ENCODE measurements around the gene CCDC51.

DNA sequence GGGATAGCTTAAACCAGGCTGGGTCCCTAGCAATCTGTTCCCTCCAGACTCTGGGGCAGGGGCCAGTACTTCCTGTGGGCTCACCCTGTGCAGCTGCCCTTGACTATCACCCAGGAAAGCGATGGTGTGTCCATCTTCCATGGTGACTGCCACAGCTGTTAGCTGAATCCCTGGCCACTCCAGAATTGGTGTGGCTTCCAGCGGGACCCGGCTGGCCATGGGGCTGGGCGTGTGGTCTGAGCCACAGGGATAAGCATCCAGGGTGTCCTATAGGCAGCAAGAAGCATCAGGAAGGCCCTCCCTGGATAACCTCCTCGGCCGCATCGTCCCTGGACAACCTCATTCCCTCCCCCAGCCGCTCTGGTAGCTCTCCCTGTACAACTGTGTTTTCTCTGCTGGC lies 17.2 kb downstream of the CCDC51 start:
- TF ChIP-seq, protein P1, sequence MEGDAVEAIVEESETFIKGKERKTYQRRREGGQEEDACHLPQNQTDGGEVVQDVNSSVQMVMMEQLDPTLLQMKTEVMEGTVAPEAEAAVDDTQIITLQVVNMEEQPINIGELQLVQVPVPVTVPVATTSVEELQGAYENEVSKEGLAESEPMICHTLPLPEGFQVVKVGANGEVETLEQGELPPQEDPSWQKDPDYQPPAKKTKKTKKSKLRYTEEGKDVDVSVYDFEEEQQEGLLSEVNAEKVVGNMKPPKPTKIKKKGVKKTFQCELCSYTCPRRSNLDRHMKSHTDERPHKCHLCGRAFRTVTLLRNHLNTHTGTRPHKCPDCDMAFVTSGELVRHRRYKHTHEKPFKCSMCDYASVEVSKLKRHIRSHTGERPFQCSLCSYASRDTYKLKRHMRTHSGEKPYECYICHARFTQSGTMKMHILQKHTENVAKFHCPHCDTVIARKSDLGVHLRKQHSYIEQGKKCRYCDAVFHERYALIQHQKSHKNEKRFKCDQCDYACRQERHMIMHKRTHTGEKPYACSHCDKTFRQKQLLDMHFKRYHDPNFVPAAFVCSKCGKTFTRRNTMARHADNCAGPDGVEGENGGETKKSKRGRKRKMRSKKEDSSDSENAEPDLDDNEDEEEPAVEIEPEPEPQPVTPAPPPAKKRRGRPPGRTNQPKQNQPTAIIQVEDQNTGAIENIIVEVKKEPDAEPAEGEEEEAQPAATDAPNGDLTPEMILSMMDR (conservative IDR thresholded peaks at IDR 0.05; ENCODE audit: low read depth in 2 of 2) = no peak
- TF ChIP-seq EZH2phosphoT487 (IDR thresholded peaks at IDR 0.05; ENCODE audit: unreplicated experiment) (no peak), POLR2AphosphoS5 (IDR thresholded peaks at IDR 0.05; ENCODE audit: low read depth) (no peak), CREB1 (CRISPR knock-in tag; IDR thresholded peaks at IDR 0.05; ENCODE audit: low read depth) (no peak), EZH2 (IDR thresholded peaks at IDR 0.05; ENCODE audit: low read depth, unreplicated experiment) (no peak), NANOG (IDR thresholded peaks at IDR 0.05; ENCODE audit: borderline replicate concordance) (no peak), JUNB (IDR thresholded peaks at IDR 0.05; ENCODE audit: unreplicated experiment) (no peak), STAT1 (IDR thresholded peaks at IDR 0.05; ENCODE audit: unreplicated experiment) (no peak)
- TF ChIP-seq, protein P2, sequence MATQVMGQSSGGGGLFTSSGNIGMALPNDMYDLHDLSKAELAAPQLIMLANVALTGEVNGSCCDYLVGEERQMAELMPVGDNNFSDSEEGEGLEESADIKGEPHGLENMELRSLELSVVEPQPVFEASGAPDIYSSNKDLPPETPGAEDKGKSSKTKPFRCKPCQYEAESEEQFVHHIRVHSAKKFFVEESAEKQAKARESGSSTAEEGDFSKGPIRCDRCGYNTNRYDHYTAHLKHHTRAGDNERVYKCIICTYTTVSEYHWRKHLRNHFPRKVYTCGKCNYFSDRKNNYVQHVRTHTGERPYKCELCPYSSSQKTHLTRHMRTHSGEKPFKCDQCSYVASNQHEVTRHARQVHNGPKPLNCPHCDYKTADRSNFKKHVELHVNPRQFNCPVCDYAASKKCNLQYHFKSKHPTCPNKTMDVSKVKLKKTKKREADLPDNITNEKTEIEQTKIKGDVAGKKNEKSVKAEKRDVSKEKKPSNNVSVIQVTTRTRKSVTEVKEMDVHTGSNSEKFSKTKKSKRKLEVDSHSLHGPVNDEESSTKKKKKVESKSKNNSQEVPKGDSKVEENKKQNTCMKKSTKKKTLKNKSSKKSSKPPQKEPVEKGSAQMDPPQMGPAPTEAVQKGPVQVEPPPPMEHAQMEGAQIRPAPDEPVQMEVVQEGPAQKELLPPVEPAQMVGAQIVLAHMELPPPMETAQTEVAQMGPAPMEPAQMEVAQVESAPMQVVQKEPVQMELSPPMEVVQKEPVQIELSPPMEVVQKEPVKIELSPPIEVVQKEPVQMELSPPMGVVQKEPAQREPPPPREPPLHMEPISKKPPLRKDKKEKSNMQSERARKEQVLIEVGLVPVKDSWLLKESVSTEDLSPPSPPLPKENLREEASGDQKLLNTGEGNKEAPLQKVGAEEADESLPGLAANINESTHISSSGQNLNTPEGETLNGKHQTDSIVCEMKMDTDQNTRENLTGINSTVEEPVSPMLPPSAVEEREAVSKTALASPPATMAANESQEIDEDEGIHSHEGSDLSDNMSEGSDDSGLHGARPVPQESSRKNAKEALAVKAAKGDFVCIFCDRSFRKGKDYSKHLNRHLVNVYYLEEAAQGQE (IDR thresholded peaks at IDR 0.05; ENCODE audit: unreplicated experiment) = no peak

All from GM23338 (cell line).